Stimulated activated CD8-positive, alpha-beta memory T cell treated with anti-CD3 and anti-CD28 coated beads, Interleukin-2, amount 100 ng/mL, for 48 hours (primary cell): Measurements from ENCODE around the gene VPS26A.
"Not testable (repeated sequence)": the region's sequence is repeated elsewhere in the genome, so short reads cannot be mapped to it uniquely, and the experiment has no call there.

ENCODE experiments used
- DNase-seq, 2 donors: peaks; one replicate each; pipeline ENCODE4 v3.0.0-alpha.2; 2020; ENCODE audit warnings: low read depth in 2 of 2

The VPS26A gene

GRCh38 chr10:69102440-69102839, 21.5 kb upstream of the VPS26A start:
- DNase-seq: no peak

DNA sequence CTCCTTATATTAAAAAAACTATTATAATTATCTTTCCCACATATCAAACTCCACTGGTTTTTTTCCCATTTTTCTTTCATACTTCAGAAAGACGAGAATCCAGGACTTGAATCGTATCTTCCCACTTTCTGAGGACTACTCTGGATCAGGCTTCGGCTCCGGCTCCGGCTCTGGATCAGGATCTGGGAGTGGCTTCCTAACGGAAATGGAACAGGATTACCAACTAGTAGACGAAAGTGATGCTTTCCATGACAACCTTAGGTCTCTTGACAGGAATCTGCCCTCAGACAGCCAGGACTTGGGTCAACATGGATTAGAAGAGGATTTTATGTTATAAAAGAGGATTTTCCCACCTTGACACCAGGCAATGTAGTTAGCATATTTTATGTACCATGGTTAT, 20.2 kb upstream of the VPS26A start:
- DNase-seq: no peak

DNA sequence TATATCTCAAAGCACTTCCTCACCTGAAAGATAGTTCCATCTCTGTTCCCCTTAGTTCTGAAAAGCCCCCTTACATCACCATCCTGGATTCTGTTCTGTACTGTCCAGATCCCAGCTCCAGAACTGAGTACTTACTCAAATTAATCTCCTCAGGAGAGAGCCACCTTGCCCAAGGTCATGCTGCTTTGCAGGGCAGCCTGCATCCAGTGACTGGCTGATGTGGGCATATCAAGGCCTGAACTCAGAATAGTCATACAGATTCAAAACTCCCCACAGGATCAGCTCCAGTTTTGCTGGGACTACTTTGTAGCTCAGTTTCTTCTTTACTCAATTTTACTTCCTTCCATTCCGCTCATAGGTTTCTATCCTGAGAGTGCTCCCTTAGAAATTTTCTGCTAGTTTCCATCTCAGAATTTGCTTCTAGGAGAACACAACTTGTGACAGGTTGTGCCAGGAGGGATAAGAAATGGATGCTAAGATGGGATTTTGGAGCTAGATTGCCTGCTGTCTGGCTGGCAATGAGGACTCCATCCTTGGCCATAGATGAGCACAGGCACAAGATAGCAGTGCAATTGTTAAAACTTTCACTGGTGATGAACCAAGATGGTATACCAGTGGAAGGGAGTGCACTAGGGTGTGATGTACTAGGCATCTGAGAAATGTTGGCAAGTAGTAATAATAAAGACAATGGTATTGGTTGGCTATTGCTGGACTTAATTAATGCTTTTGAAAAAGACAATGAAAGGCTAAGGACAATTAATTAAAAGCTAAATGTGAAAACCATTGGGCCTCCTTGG, 18.8 kb upstream of the VPS26A start:
- DNase-seq: no peak

DNA sequence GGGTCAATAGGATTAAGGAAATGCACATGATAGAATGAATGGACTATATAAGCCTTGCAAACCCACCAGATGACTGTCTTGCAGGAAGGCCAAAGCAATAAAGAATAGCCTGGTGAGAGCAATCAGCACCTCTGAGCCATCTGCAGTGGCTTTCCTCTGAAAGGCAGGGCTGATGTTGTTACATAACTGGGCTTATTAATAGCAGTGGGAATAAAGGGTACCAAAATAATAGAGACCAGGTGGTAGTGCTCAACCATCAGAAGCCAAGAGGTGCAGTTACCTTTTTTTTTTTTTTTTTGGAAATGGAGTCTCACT, 16.8 kb upstream of the VPS26A start:
- no peak for DNase-seq

- no peak for DNase-seq
These were observed 16.3 kb upstream of the VPS26A start for GRCh38 chr10:69107699-69108098.

DNA sequence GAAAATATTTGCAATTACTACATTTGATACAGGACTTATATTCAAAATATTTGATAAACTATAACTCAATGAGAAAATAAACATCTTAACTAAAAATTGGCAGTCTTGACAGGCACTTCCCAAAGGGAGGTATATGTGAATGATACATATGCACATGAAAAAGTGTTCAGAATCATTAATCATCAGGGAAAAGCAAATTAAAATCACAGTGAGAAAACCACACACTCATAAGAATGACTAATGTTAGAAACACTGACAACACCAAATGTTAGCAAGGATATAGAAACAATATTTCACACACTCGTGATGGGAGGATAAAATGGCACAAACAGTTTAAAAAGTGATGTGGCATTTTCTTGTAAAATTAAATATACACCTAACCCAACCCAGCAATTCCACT, 4.1 kb upstream of the VPS26A start:
- DNase-seq: no peak

GRCh38 chr10:69123306-69123746, 652 bp upstream of the VPS26A start:
- DNase-seq: no peak

DNA sequence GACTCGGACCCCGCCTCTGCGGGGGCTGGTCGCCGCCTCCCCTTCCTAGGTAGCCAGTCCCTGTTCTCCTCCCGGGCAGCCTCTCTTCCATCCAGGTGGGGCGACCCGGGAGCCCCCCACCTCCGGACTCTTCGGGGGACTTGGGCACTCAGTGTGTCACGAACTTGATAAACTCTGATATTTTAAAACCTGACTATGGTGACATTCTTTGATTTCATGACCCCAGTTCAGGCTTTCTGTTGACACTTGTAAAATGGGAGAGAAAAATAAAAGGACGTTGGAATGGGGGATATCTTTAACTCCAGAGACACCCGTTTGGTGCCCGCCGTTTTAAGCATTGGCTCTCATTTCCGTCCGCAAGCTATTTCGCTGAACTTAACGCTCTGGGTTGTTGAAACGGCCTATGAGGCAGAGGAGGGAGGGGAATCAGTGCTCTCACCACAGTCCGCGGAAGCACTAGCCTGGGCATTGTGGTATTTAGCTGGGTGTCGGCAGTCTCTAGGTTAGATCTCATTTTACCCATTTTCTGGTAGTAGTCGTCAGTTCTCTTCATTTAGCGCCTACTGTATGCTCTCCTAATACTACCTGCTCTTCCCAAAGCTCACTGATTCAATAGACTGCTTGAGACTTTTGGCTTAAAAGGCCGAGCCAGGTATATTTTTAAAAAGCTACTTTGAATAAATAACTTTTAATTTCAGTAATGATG, 738 bp downstream of the VPS26A start:
- peak; percentile 22 to 28 for DNase-seq

DNA sequence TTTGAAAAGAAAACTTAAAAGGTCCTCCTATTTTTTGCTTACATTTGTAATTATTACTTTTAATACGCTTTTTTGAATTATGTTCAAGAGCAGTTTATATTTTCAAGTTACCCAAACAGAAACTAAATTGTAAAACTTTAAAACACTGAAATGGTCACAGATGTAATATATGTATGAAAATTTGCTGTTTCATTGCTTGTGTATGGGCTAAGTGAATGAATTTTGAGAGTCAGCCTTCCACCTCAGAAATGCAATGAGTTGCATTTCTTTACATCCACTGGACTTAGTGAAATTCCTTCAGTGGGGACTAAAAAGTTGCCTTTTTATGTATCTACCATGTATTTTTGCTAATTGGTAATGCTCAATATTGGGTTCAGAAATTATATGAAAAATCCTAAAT, 1.6 kb downstream of the VPS26A start:
- no peak for DNase-seq

- DNase-seq: no peak
These were observed 6.3 kb downstream of the VPS26A start for GRCh38 chr10:69130251-69130650.

DNA sequence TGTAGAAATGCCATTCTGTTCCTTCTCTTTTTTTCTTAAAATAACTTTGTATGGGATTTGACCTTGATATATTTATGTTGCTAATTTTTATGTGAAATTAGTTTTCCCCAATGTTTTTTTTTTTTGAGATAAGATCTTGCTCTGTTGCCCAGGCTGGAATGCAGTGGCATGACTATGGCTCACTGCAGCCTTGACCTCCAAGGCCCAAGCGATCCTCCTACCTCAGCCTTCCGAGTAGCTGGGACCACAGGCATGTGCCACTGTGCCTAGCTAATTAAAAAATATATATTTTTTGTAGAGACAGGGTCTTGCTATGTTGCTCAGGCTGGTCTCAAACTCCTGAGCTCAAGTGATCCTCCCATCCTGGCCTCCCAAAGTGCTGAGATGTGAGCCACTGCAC, 16.0 kb downstream of the VPS26A start:
- no peak for DNase-seq

- no peak for DNase-seq
These were observed 17.3 kb downstream of the VPS26A start for GRCh38 chr10:69141304-69141703.

DNA sequence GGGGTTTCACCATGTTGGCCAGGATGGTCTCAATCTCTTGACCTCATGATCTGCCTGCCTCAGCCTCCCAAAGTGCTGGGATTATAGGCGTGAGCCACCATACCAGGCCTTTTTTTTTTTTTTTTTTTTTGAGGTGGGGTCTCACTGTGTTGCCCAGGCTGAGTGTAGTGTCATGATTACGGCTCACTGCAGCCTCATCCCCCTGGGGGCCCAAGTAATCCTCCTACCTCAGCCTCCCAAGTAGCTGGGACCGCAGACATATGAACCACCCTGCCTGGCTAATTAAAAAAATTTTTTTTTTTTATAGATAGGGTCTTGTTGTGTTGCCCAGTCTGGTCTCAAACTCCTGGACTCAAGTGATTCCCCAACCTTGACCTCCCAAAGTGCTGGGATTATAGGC, 18.1 kb downstream of the VPS26A start:
- DNase-seq: not testable (repeated sequence)

DNA sequence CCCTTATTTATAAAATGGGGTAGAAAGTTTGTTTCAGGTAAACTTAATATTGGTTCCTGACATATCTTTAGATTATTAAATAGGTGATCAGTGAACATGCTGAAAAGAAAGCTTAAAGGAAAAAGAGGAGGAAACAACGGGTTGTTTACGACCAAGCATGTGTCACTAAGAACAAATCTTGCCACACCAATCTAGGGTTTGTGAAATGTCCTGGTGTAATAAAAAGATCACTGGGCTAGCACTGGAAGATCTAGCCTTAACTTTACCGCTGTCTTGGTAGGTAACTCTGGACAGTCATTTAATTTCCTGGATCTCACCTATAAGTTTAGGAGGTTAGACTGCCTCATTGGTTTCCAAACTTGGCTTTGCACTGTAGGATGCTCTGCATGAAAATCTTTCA, 19.0 kb downstream of the VPS26A start:
- DNase-seq: no peak

DNA sequence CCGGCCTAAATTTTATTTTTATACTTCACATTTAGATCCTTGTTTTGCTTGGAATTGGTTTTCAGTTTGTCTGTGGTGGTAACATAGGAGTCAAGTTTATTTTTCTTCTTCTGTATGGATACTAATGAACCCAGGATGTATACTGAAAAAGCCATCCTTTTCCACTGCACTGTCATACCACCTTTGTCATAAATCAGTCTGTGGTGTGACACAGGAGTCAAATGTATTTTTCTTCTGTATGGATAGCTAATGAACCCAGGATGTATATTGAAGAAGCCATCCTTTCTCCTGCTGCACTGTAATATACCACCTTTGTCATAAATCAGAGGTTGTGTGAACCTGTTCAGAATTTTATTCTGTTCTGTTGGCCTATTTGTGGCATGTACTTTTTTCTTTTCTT, 21.4 kb downstream of the VPS26A start:
- no peak for DNase-seq

DNA sequence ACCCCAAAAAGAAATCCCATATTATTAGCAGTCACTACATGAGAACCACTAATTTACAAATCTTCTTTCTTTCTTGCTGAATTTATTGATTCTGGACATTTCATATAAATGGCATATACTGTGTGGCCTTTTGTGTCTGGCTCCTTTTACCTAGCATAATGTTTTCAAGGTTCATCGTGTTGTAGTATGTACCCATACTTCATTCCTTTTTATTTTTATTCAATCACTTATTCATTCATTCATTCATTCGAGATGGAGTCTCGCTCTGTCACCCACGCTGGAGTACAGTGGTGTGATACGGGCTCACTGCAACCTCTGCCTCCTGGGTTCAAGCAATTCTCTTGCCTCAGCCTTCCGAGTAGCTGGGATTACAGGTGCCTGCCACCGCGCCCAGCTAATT, 21.9 kb downstream of the VPS26A start:
- no peak for DNase-seq

- no peak for DNase-seq
These were observed 22.8 kb downstream of the VPS26A start for GRCh38 chr10:69146759-69147158.

DNA sequence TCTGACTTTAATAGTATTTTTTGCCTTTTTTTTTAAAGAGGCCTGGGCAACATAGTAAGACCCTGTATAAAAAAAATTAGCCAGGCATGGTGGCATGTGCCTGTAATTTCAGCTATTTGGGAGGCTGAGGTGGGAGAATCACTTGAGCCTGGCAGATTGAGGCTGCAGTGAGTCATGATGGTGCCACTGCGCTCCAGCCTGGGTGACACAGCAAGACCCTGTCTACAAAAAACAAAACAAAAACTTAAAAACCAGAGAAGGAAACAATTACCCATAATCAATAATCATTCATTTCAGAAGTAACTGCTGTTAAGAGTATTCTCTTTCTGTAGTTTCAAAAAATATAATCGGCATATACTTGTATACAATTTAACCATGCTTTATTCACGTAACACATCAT, 28.0 kb downstream of the VPS26A start:
- no peak for DNase-seq

DNA sequence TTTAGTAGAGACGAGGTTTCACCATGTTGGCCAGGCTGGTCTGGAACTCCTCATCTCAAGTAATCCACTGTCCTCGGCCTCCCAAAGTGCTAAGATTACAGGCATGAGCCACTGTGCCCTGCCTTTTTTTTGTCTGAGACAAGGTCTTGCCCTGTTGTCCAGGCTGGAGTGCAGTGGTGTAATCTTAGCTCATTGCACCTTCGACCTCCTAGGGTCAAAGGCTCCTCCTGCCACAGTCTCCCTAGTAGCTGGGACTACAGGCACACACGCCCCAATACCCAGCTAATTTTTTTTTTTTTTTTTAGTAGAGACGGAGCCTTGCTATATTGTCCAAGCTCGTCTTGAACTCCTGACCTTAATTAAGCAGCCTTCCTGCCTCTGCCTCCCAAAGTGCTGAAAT, 29.2 kb downstream of the VPS26A start:
- DNase-seq: no peak

DNA sequence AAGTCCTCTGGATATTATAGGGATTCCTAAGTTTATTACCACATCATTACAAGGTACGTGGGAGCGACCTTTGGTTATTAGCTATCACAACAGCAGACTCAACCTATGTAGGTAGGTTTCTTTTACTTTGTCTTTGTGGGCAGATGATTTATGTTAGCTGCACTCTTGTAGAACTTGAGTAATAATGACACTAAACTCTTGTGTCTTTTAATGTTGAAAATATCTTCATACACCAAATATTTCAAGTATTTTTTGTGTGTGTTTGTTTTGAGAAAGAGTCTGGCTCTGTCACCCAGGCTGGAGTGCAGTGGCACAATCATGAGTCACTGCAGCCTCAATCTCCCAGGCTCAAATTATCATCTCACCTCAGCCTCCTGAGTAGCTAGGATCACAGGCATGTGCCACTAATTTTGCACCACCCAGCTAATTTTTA, 36.8 kb downstream of the VPS26A start:
- DNase-seq: no peak

DNA sequence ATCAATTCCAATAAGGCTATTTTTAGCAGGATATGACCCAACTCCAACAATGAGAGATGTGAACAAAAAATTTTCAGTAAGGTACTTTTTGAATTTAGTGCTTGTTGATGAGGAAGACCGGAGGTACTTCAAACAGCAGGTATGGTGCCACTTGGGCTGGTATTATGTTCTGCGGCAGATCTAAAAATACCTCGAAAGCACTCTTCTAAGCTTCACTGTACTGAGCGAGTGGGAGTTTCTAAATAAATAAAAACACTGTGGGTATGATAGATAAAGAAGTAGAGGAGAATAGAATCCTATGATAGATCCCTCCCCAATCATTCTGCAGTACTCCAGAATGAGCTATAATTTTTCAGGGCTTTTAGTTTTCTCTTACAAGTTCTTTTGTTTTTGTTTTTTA, 44.5 kb downstream of the VPS26A start:
- DNase-seq: no peak

DNA sequence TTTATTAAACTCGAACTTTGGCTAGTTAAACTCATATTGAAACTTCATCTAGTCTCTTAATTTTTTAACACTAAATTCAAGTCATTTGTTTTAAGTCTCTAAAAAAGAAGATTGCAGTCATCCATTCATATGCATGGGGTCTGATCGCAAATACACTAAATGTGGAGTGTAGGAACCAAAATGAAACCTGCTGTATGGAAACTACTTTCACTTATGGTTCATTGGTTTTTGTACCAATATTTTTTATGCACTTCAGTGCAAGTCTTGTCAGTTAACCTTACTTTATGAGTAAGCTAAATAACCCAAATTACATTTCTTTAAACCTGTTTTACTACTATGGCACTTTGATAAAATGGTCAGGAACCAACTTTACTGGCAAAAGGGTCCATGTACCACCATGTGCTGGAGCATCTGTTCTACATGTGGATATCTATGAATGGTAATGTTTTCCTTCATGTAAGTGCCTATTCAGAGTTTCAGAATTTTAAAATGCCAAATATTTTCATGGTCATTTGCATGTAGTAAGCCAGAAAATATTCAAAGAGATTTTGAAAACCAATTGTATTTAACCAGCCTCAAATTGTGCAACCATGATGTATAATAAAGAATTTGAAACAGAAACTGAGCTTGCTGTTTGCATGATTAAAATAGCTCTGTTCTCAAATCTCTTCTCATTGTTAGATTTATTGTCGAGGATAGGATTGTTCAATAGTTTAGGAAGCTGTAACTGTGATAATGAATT, 48.4 kb downstream of the VPS26A start:
- no peak for DNase-seq

GRCh38 chr10:69175326-69175725, 51.3 kb downstream of the VPS26A start:
- not testable (repeated sequence) for DNase-seq
